HepG2 (cell line): ENCODE data around the gene GNG10. TPM values are rescaled to one million over a fixed set of nuclear protein-coding genes. Genes with fewer than 3 reads are reported as not detected.

Experiments
- ADNP ChIP-seq: sonication (generic); formaldehyde crosslinking; IDR thresholded peaks from 2 replicates; pipeline ENCODE4 v1.4.0; 2020; ENCODE audit warnings: missing genetic modification reagents
- AHR ChIP-seq: IDR thresholded peaks from 2 replicates; pipeline ENCODE4 v1.6.1; 2018; ENCODE audit warnings: missing genetic modification reagents, missing compliant biosample characterization
- MXI1 ChIP-seq: IDR thresholded peaks from 3 replicates; pipeline ENCODE4 v1.6.1; 2012; ENCODE audit warnings: low read depth, low read length, inconsistent platforms, borderline replicate concordance
- PAWR ChIP-seq: sonication (generic); formaldehyde crosslinking; IDR thresholded peaks from 2 replicates; pipeline ENCODE4 v1.4.0; 2020; ENCODE audit warnings: missing genetic modification reagents, mild to moderate bottlenecking, borderline replicate concordance
- RBM22 ChIP-seq: fragments of 200-400 bp; formaldehyde crosslinking; optimal IDR thresholded peaks from 2 replicates; pipeline ENCODE3; 2017; ENCODE audit warnings: mild to moderate bottlenecking, low read length, moderate library complexity
- TCF12 ChIP-seq, 2 experiments: fragments of 450-650 bp in 1 of 2; sonication (generic) in 1 of 2; formaldehyde crosslinking in 1 of 2; IDR thresholded peaks; 2 replicates each; pipeline versions ENCODE4 v1.6.1 to v1.8.0; 2017 to 2022; ENCODE audit warnings: antibody characterized with exemption in 1 of 2, mild to moderate bottlenecking in 1 of 2, missing genetic modification reagents in 1 of 2, moderate library complexity in 1 of 2
- ZNF225 ChIP-seq: sonication (generic); formaldehyde crosslinking; IDR thresholded peaks from 2 replicates; pipeline ENCODE4 v1.4.0; 2020; ENCODE audit warnings: mild to moderate bottlenecking, missing genetic modification reagents
- ZNF296 ChIP-seq: sonication (generic); formaldehyde crosslinking; conservative IDR thresholded peaks from 2 replicates; pipeline ENCODE4 v1.5.0; 2020; ENCODE audit warnings: mild to moderate bottlenecking, missing genetic modification reagents
- ZNF7 ChIP-seq: IDR thresholded peaks from 2 replicates; pipeline ENCODE4 v1.6.1; 2016; ENCODE audit warnings: missing biosample characterization, missing genetic modification reagents
- polyA plus RNA-seq, 8 experiments: library from polyadenylated mRNA; depleted of rRNA in 3 of 8; stranded (reverse) in 7 of 8; unstranded in 1 of 8; fragments of >200 nt; fragmentation: Illumina TruSeq in 4 of 8; extraction: Trizol in 4 of 8; gene quantifications; 2 replicates each; pipeline versions ENCODE4 v1.2.1 to v1.2.3, GENCODE V29; 2011 to 2016; ENCODE audit warnings: low read depth in 4 of 8, missing spikeins in 1 of 8, mixed read lengths in 1 of 8; ENCODE audit not compliant: insufficient read depth in 1 of 8
- total RNA-seq, 5 experiments: library from RNA; depleted of rRNA; stranded (reverse); fragments of >200 nt; fragmentation: Illumina TruSeq; extraction: Trizol; gene quantifications; 2 replicates each; pipeline ENCODE4 v1.2.3, GENCODE V29; 2016; ENCODE audit warnings: low read depth in 1 of 5
- TF ChIP-seq, protein P1 (sequence below): sonication (generic); formaldehyde crosslinking; IDR thresholded peaks from one replicate; pipeline ENCODE4 v1.5.1; 2020; ENCODE audit warnings: mild to moderate bottlenecking, missing genetic modification reagents; ENCODE audit errors: not compliant biosample characterization
- TF ChIP-seq, protein P2 (sequence below): sonication (generic); formaldehyde crosslinking; conservative IDR thresholded peaks from 2 replicates; pipeline ENCODE4 v1.4.0; 2020; ENCODE audit warnings: missing genetic modification reagents
- TF ChIP-seq, protein P3 (sequence below): sonication (generic); formaldehyde crosslinking; IDR thresholded peaks from 2 replicates; pipeline ENCODE4 v1.4.0; 2020; ENCODE audit warnings: missing genetic modification reagents
- TF ChIP-seq, protein P4 (sequence below): sonication (generic); formaldehyde crosslinking; IDR thresholded peaks from 2 replicates; pipeline ENCODE4 v1.5.0; 2020; ENCODE audit warnings: missing genetic modification reagents
- TF ChIP-seq, protein P5 (sequence below): sonication (generic); formaldehyde crosslinking; IDR thresholded peaks from 2 replicates; pipeline ENCODE4 v1.4.0; 2020; ENCODE audit warnings: missing genetic modification reagents

GNG10 gene
- total and polyA plus RNA-seq, 2 of the 13 experiments (the other 11 are each of a cell fraction or from before 2014, with no cell fraction given) = 29.8 to 32.4 TPM

DNA sequence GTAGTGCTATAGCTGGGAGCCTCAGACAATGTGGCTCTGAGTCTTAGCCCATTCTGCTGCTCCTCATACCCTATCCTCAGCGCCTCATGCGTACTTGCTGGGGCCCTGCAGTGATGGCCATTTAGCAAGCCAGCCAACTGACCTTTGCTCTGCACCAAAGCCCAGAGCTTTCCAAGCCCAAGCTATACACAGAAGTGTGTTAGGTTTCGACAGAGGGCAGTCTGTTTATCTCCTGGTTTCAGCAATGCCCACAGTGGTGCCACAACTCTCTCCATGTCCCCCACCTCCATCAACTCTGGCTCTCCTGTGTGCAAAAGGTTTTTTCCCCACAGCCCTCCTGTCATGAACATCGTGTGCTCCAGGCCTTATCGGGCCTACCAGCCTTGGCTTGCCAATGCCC is 16.9 kb downstream of the GNG10 start (continued):
- TF ChIP-seq, protein P1, sequence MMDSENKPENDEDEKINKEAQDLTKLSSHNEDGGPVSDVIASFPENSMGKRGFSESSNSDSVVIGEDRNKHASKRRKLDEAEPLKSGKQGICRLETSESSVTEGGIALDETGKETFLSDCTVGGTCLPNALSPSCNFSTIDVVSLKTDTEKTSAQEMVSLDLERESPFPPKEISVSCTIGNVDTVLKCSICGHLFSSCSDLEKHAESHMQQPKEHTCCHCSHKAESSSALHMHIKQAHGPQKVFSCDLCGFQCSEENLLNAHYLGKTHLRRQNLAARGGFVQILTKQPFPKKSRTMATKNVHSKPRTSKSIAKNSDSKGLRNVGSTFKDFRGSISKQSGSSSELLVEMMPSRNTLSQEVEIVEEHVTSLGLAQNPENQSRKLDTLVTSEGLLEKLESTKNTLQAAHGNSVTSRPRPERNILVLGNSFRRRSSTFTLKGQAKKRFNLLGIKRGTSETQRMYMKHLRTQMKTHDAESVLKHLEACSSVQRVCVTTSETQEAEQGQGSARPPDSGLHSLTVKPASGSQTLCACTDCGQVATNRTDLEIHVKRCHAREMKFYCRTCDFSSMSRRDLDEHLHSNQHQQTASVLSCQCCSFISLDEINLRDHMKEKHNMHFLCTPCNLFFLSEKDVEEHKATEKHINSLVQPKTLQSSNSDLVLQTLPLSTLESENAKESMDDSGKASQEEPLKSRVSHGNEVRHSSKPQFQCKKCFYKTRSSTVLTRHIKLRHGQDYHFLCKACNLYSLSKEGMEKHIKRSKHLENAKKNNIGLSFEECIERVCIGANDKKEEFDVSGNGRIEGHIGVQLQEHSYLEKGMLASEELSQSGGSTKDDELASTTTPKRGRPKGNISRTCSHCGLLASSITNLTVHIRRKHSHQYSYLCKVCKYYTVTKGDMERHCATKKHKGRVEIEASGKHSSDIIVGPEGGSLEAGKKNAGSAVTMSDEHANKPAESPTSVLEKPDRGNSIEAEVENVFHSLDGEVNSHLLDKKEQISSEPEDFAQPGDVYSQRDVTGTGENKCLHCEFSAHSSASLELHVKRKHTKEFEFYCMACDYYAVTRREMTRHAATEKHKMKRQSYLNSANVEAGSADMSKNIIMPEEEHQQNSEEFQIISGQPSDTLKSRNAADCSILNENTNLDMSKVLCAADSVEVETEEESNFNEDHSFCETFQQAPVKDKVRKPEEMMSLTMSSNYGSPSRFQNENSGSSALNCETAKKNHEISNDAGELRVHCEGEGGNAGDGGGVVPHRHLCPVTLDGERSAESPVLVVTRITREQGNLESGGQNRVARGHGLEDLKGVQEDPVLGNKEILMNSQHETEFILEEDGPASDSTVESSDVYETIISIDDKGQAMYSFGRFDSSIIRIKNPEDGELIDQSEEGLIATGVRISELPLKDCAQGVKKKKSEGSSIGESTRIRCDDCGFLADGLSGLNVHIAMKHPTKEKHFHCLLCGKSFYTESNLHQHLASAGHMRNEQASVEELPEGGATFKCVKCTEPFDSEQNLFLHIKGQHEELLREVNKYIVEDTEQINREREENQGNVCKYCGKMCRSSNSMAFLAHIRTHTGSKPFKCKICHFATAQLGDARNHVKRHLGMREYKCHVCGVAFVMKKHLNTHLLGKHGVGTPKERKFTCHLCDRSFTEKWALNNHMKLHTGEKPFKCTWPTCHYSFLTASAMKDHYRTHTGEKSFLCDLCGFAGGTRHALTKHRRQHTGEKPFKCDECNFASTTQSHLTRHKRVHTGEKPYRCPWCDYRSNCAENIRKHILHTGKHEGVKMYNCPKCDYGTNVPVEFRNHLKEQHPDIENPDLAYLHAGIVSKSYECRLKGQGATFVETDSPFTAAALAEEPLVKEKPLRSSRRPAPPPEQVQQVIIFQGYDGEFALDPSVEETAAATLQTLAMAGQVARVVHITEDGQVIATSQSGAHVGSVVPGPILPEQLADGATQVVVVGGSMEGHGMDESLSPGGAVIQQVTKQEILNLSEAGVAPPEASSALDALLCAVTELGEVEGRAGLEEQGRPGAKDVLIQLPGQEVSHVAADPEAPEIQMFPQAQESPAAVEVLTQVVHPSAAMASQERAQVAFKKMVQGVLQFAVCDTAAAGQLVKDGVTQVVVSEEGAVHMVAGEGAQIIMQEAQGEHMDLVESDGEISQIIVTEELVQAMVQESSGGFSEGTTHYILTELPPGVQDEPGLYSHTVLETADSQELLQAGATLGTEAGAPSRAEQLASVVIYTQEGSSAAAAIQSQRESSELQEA (CRISPR knock-in tag) = no peak
- TF ChIP-seq AHR (CRISPR knock-in tag) = no peak
- no peak for TF ChIP-seq ZNF225
- no peak for TF ChIP-seq ZNF296 (CRISPR knock-in tag)
- TF ChIP-seq, protein P2, sequence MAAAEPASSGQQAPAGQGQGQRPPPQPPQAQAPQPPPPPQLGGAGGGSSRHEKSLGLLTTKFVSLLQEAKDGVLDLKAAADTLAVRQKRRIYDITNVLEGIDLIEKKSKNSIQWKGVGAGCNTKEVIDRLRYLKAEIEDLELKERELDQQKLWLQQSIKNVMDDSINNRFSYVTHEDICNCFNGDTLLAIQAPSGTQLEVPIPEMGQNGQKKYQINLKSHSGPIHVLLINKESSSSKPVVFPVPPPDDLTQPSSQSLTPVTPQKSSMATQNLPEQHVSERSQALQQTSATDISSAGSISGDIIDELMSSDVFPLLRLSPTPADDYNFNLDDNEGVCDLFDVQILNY (CRISPR knock-in tag) = no peak
- TF ChIP-seq RBM22 = no peak
- TF ChIP-seq, protein P3, sequence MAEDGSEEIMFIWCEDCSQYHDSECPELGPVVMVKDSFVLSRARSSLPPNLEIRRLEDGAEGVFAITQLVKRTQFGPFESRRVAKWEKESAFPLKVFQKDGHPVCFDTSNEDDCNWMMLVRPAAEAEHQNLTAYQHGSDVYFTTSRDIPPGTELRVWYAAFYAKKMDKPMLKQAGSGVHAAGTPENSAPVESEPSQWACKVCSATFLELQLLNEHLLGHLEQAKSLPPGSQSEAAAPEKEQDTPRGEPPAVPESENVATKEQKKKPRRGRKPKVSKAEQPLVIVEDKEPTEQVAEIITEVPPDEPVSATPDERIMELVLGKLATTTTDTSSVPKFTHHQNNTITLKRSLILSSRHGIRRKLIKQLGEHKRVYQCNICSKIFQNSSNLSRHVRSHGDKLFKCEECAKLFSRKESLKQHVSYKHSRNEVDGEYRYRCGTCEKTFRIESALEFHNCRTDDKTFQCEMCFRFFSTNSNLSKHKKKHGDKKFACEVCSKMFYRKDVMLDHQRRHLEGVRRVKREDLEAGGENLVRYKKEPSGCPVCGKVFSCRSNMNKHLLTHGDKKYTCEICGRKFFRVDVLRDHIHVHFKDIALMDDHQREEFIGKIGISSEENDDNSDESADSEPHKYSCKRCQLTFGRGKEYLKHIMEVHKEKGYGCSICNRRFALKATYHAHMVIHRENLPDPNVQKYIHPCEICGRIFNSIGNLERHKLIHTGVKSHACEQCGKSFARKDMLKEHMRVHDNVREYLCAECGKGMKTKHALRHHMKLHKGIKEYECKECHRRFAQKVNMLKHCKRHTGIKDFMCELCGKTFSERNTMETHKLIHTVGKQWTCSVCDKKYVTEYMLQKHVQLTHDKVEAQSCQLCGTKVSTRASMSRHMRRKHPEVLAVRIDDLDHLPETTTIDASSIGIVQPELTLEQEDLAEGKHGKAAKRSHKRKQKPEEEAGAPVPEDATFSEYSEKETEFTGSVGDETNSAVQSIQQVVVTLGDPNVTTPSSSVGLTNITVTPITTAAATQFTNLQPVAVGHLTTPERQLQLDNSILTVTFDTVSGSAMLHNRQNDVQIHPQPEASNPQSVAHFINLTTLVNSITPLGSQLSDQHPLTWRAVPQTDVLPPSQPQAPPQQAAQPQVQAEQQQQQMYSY (CRISPR knock-in tag) = no peak
- no peak for TF ChIP-seq ZNF7 (CRISPR knock-in tag)
- no peak for TF ChIP-seq TCF12 (IDR thresholded peaks at IDR 0.05)
- no peak for TF ChIP-seq TCF12 (CRISPR knock-in tag; IDR thresholded peaks at IDR 0.05)
- TF ChIP-seq, protein P4, sequence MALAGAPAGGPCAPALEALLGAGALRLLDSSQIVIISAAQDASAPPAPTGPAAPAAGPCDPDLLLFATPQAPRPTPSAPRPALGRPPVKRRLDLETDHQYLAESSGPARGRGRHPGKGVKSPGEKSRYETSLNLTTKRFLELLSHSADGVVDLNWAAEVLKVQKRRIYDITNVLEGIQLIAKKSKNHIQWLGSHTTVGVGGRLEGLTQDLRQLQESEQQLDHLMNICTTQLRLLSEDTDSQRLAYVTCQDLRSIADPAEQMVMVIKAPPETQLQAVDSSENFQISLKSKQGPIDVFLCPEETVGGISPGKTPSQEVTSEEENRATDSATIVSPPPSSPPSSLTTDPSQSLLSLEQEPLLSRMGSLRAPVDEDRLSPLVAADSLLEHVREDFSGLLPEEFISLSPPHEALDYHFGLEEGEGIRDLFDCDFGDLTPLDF (CRISPR knock-in tag) = no peak
- TF ChIP-seq PAWR (CRISPR knock-in tag) = no peak
- TF ChIP-seq MXI1 = no peak
- TF ChIP-seq, protein P5, sequence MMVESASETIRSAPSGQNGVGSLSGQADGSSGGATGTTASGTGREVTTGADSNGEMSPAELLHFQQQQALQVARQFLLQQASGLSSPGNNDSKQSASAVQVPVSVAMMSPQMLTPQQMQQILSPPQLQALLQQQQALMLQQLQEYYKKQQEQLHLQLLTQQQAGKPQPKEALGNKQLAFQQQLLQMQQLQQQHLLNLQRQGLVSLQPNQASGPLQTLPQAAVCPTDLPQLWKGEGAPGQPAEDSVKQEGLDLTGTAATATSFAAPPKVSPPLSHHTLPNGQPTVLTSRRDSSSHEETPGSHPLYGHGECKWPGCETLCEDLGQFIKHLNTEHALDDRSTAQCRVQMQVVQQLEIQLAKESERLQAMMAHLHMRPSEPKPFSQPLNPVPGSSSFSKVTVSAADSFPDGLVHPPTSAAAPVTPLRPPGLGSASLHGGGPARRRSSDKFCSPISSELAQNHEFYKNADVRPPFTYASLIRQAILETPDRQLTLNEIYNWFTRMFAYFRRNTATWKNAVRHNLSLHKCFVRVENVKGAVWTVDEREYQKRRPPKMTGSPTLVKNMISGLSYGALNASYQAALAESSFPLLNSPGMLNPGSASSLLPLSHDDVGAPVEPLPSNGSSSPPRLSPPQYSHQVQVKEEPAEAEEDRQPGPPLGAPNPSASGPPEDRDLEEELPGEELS = no peak
- TF ChIP-seq ADNP (CRISPR knock-in tag) = no peak
